ENCODE measurements around the gene PPP4R1.
"Not testable (repeated sequence)": the region's sequence is repeated elsewhere in the genome, so short reads cannot be mapped to it uniquely, and the experiment has no call there.

The PPP4R1 gene

GRCh38 chr18:9647496-9648323 lies 33.4 kb upstream of the PPP4R1 start:
- Histone ChIP-seq H3K4me1 (ENCODE audit: control insufficient read depth, insufficient read depth, low read length) (peaks cover 8% of the 10 kb centered on the region), H3K4me3 (ENCODE audit: low read depth, low read length) (no peak overlapping the region), H3K36me3 (ENCODE audit: control insufficient read depth, insufficient read depth, low read length) (no peaks in the 10 kb centered on the region), H3K27me3 (ENCODE audit: control insufficient read depth, insufficient read depth, low read length) (no peaks in the 10 kb centered on the region), H3K9ac (ENCODE audit: low read depth, low read length) (no peak overlapping the region), H3K9me3 (ENCODE audit: control insufficient read depth, insufficient read depth, low read length) (no peaks in the 10 kb centered on the region)

- H3K27me3 ChIP-seq (ENCODE audit: control insufficient read depth, insufficient read depth, low read length) = no peaks in the 10 kb centered on the region
- H3K4me1 ChIP-seq (ENCODE audit: control insufficient read depth, insufficient read depth, low read length) = peaks cover 8% of the 10 kb centered on the region
- no peak overlapping the region for H3K4me3 ChIP-seq (ENCODE audit: low read depth, low read length)
- H3K9me3 ChIP-seq (ENCODE audit: control insufficient read depth, insufficient read depth, low read length) = no peaks in the 10 kb centered on the region
- no peaks in the 10 kb centered on the region for H3K36me3 ChIP-seq (ENCODE audit: control insufficient read depth, insufficient read depth, low read length)
- H3K9ac ChIP-seq (ENCODE audit: low read depth, low read length) = no peak overlapping the region
These were observed 29.2 kb upstream of the PPP4R1 start for GRCh38 chr18:9643549-9643948.

- H3K4me1 ChIP-seq (ENCODE audit: control insufficient read depth, insufficient read depth, low read length) = peaks cover 8% of the 10 kb centered on the region
- no peak overlapping the region for H3K4me3 ChIP-seq (ENCODE audit: low read depth, low read length)
- H3K27me3 ChIP-seq (ENCODE audit: control insufficient read depth, insufficient read depth, low read length) = no peaks in the 10 kb centered on the region
- no peak overlapping the region for H3K9ac ChIP-seq (ENCODE audit: low read depth, low read length)
- no peaks in the 10 kb centered on the region for H3K9me3 ChIP-seq (ENCODE audit: control insufficient read depth, insufficient read depth, low read length)
- no peaks in the 10 kb centered on the region for H3K36me3 ChIP-seq (ENCODE audit: control insufficient read depth, insufficient read depth, low read length)
These were observed 28.6 kb upstream of the PPP4R1 start for GRCh38 chr18:9642799-9643462.

GRCh38 chr18:9641081-9641480 lies 26.7 kb upstream of the PPP4R1 start:
- not testable (repeated sequence) for H3K4me1 ChIP-seq (ENCODE audit: control insufficient read depth, insufficient read depth, low read length); H3K27me3 ChIP-seq (ENCODE audit: control insufficient read depth, insufficient read depth, low read length); H3K9ac ChIP-seq (ENCODE audit: low read depth, low read length); H3K4me3 ChIP-seq (ENCODE audit: low read depth, low read length); H3K9me3 ChIP-seq (ENCODE audit: control insufficient read depth, insufficient read depth, low read length); H3K36me3 ChIP-seq (ENCODE audit: control insufficient read depth, insufficient read depth, low read length)

GRCh38 chr18:9638886-9639285 lies 24.5 kb upstream of the PPP4R1 start:
- H3K27me3 ChIP-seq (ENCODE audit: control insufficient read depth, insufficient read depth, low read length) = no peaks in the 10 kb centered on the region
- peaks cover 6% of the 10 kb centered on the region for H3K4me1 ChIP-seq (ENCODE audit: control insufficient read depth, insufficient read depth, low read length)
- no peak overlapping the region for H3K9ac ChIP-seq (ENCODE audit: low read depth, low read length)
- H3K4me3 ChIP-seq (ENCODE audit: low read depth, low read length) = no peak overlapping the region
- H3K36me3 ChIP-seq (ENCODE audit: control insufficient read depth, insufficient read depth, low read length) = no peaks in the 10 kb centered on the region
- no peaks in the 10 kb centered on the region for H3K9me3 ChIP-seq (ENCODE audit: control insufficient read depth, insufficient read depth, low read length)

GRCh38 chr18:9637036-9637767 lies 22.8 kb upstream of the PPP4R1 start:
- no peaks in the 10 kb centered on the region for H3K27me3 ChIP-seq (ENCODE audit: control insufficient read depth, insufficient read depth, low read length)
- no peaks in the 10 kb centered on the region for H3K9me3 ChIP-seq (ENCODE audit: control insufficient read depth, insufficient read depth, low read length)
- no peak overlapping the region for H3K9ac ChIP-seq (ENCODE audit: low read depth, low read length)
- H3K4me1 ChIP-seq (ENCODE audit: control insufficient read depth, insufficient read depth, low read length) = no peaks in the 10 kb centered on the region
- H3K36me3 ChIP-seq (ENCODE audit: control insufficient read depth, insufficient read depth, low read length) = no peaks in the 10 kb centered on the region
- H3K4me3 ChIP-seq (ENCODE audit: low read depth, low read length) = no peak overlapping the region

GRCh38 chr18:9634856-9635255 lies 20.5 kb upstream of the PPP4R1 start:
- Histone ChIP-seq H3K36me3 (ENCODE audit: control insufficient read depth, insufficient read depth, low read length) (no peaks in the 10 kb centered on the region), H3K9me3 (ENCODE audit: control insufficient read depth, insufficient read depth, low read length) (no peaks in the 10 kb centered on the region), H3K4me3 (ENCODE audit: low read depth, low read length) (no peak overlapping the region), H3K9ac (ENCODE audit: low read depth, low read length) (no peak overlapping the region), H3K27me3 (ENCODE audit: control insufficient read depth, insufficient read depth, low read length) (no peaks in the 10 kb centered on the region), H3K4me1 (ENCODE audit: control insufficient read depth, insufficient read depth, low read length) (peaks cover 8% of the 10 kb centered on the region)

GRCh38 chr18:9631814-9632496 lies 17.6 kb upstream of the PPP4R1 start:
- H3K36me3 ChIP-seq (ENCODE audit: control insufficient read depth, insufficient read depth, low read length) = no peaks in the 10 kb centered on the region
- H3K27me3 ChIP-seq (ENCODE audit: control insufficient read depth, insufficient read depth, low read length) = no peaks in the 10 kb centered on the region
- H3K4me3 ChIP-seq (ENCODE audit: low read depth, low read length) = no peak overlapping the region
- H3K4me1 ChIP-seq (ENCODE audit: control insufficient read depth, insufficient read depth, low read length) = peaks cover 8% of the 10 kb centered on the region
- no peaks in the 10 kb centered on the region for H3K9me3 ChIP-seq (ENCODE audit: control insufficient read depth, insufficient read depth, low read length)
- no peak overlapping the region for H3K9ac ChIP-seq (ENCODE audit: low read depth, low read length)

- no peaks in the 10 kb centered on the region for H3K36me3 ChIP-seq (ENCODE audit: control insufficient read depth, insufficient read depth, low read length)
- H3K4me3 ChIP-seq (ENCODE audit: low read depth, low read length) = no peak overlapping the region
- no peak overlapping the region for H3K9ac ChIP-seq (ENCODE audit: low read depth, low read length)
- H3K27me3 ChIP-seq (ENCODE audit: control insufficient read depth, insufficient read depth, low read length) = no peaks in the 10 kb centered on the region
- peaks cover 8% of the 10 kb centered on the region for H3K4me1 ChIP-seq (ENCODE audit: control insufficient read depth, insufficient read depth, low read length)
- no peaks in the 10 kb centered on the region for H3K9me3 ChIP-seq (ENCODE audit: control insufficient read depth, insufficient read depth, low read length)
These were observed 16.1 kb upstream of the PPP4R1 start for GRCh38 chr18:9630444-9630843.

GRCh38 chr18:9629709-9630108 lies 15.3 kb upstream of the PPP4R1 start:
- H3K9ac ChIP-seq (ENCODE audit: low read depth, low read length) = no peak overlapping the region
- H3K9me3 ChIP-seq (ENCODE audit: control insufficient read depth, insufficient read depth, low read length) = no peaks in the 10 kb centered on the region
- H3K4me1 ChIP-seq (ENCODE audit: control insufficient read depth, insufficient read depth, low read length) = peaks cover 8% of the 10 kb centered on the region
- H3K36me3 ChIP-seq (ENCODE audit: control insufficient read depth, insufficient read depth, low read length) = no peaks in the 10 kb centered on the region
- no peak overlapping the region for H3K4me3 ChIP-seq (ENCODE audit: low read depth, low read length)
- H3K27me3 ChIP-seq (ENCODE audit: control insufficient read depth, insufficient read depth, low read length) = no peaks in the 10 kb centered on the region

- no peak overlapping the region for H3K9ac ChIP-seq (ENCODE audit: low read depth, low read length)
- H3K4me3 ChIP-seq (ENCODE audit: low read depth, low read length) = no peak overlapping the region
- H3K36me3 ChIP-seq (ENCODE audit: control insufficient read depth, insufficient read depth, low read length) = no peaks in the 10 kb centered on the region
- H3K4me1 ChIP-seq (ENCODE audit: control insufficient read depth, insufficient read depth, low read length) = peaks cover 8% of the 10 kb centered on the region
- H3K9me3 ChIP-seq (ENCODE audit: control insufficient read depth, insufficient read depth, low read length) = no peaks in the 10 kb centered on the region
- H3K27me3 ChIP-seq (ENCODE audit: control insufficient read depth, insufficient read depth, low read length) = no peaks in the 10 kb centered on the region
These were observed 14.6 kb upstream of the PPP4R1 start for GRCh38 chr18:9628984-9629383.

Data from iPS-15b (cell line).